Astrocyte (in vitro differentiated cells and primary cell): ENCODE data around the gene GAB2. TPM values are rescaled to one million over a fixed set of nuclear protein-coding genes. Genes with fewer than 3 reads are reported as not detected.

Source experiments
- DNase-seq: peaks from one replicate; pipeline ENCODE4 v3.0.0-alpha.2; 2010; ENCODE audit warnings: low read depth
- FAIRE-seq: peaks from 2 replicates; lab custom pipeline; 2011; peaks lifted over from hg19 to GRCh38; lab: Jason Lieb, UNC
- H2AFZ ChIP-seq: 2 replicates; pipeline ENCODE4 v1.6.0; 2012; ENCODE audit warnings: low read depth, low read length, inconsistent platforms
- H3K27ac ChIP-seq: 2 replicates; pipeline ENCODE4 v1.5.1; 2011; ENCODE audit warnings: low read depth, low read length, inconsistent platforms
- H3K27me3 ChIP-seq: 2 replicates; pipeline ENCODE4 v1.6.0; 2011; ENCODE audit warnings: low read length, inconsistent platforms; ENCODE audit not compliant: insufficient read depth
- H3K36me3 ChIP-seq: 2 replicates; pipeline ENCODE4 v1.5.1; 2011; ENCODE audit warnings: low read length, inconsistent platforms; ENCODE audit not compliant: insufficient read depth
- H3K4me1 ChIP-seq: 2 replicates; pipeline ENCODE4 v1.5.1; 2011; ENCODE audit warnings: low read length, inconsistent platforms; ENCODE audit not compliant: insufficient read depth
- H3K4me2 ChIP-seq: 2 replicates; pipeline ENCODE4 v1.6.0; 2012; ENCODE audit warnings: low read length, inconsistent platforms
- H3K4me3 ChIP-seq: 2 replicates; pipeline ENCODE4 v1.5.1; 2011; ENCODE audit warnings: low read depth, mild to moderate bottlenecking, low read length, inconsistent platforms; ENCODE audit not compliant: insufficient read depth
- H3K79me2 ChIP-seq: 2 replicates; pipeline ENCODE4 v1.6.0; 2012; ENCODE audit warnings: mild to moderate bottlenecking, low read length, inconsistent platforms; ENCODE audit not compliant: insufficient read depth
- H3K9ac ChIP-seq: 2 replicates; pipeline ENCODE4 v1.6.0; 2012; ENCODE audit warnings: mild to moderate bottlenecking, low read length, inconsistent platforms
- H3K9me3 ChIP-seq: 2 replicates; pipeline ENCODE4 v1.5.1; 2012; ENCODE audit warnings: low read depth, mild to moderate bottlenecking, low read length, inconsistent platforms; ENCODE audit not compliant: insufficient read depth
- H4K20me1 ChIP-seq: 2 replicates; pipeline ENCODE4 v1.6.0; 2012; ENCODE audit warnings: low read length, inconsistent platforms; ENCODE audit not compliant: insufficient read depth
- H3K27ac Mint-ChIP-seq: one replicate; pipeline ENCODE4 v1.8.0; 2021; ENCODE audit warnings: mild to moderate bottlenecking, mixed read lengths; ENCODE audit not compliant: unreplicated experiment
- H3K27me3 Mint-ChIP-seq: one replicate; pipeline ENCODE4 v1.8.0; 2021; ENCODE audit warnings: low read depth, mixed read lengths; ENCODE audit not compliant: unreplicated experiment
- H3K36me3 Mint-ChIP-seq: one replicate; pipeline ENCODE4 v1.8.0; 2021; ENCODE audit warnings: low read depth, mixed read lengths; ENCODE audit not compliant: unreplicated experiment
- H3K4me1 Mint-ChIP-seq: one replicate; pipeline ENCODE4 v1.8.0; 2021; ENCODE audit warnings: low read depth, mixed read lengths; ENCODE audit not compliant: unreplicated experiment
- H3K4me3 Mint-ChIP-seq: one replicate; pipeline ENCODE4 v1.8.0; 2021; ENCODE audit warnings: mild to moderate bottlenecking, moderate library complexity, mixed read lengths; ENCODE audit not compliant: unreplicated experiment
- H3K9me3 Mint-ChIP-seq: one replicate; pipeline ENCODE4 v1.8.0; 2021; ENCODE audit warnings: mild to moderate bottlenecking, mixed read lengths; ENCODE audit not compliant: unreplicated experiment
- EZH2 ChIP-seq: IDR thresholded peaks from 2 replicates; pipeline ENCODE4 v1.6.1; 2012; ENCODE audit warnings: mild to moderate bottlenecking, low read length, inconsistent platforms; ENCODE audit not compliant: insufficient read depth
- total RNA-seq: library from RNA; stranded (reverse); gene quantifications from 2 replicates; pipeline ENCODE4 v1.2.1, GENCODE V29; 2021
- TF ChIP-seq, protein P1 (sequence below): IDR thresholded peaks from 2 replicates; pipeline ENCODE4 v1.5.1; 2011; ENCODE audit warnings: low read depth, mild to moderate bottlenecking, inconsistent platforms, low read length, moderate library complexity; ENCODE audit not compliant: insufficient read depth

GAB2 gene
- total RNA-seq, 1 donor from 2014 or later = 18.2 TPM

DNA sequence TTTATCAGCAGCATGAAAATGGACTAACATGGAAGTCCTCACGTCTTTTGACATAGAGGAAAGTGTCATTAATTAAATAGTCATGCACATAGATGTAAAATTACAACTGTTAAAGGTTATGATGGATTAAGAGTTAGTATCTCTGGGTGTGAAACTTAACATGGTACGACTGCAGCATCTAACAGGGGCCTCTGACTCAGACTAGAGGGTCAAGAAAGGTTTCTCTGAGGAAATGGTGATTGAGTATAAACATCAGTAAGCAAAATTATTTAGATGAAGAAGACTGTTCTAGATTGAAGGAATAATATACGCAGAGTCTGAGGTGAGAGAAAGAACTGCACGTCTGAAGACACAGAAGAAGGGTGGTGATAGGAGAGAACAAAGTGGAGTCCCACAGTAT lies 42.1 kb upstream of the GAB2 start:
- Histone ChIP-seq H3K4me2 (no peak overlapping the region), H3K9me3 (no peaks in the 10 kb centered on the region), H3K79me2 (no peaks in the 10 kb centered on the region), H3K9ac (no peak overlapping the region), H3K27ac (no peak overlapping the region), H3K36me3 (no peaks in the 10 kb centered on the region), H3K4me3 (no peak overlapping the region), H3K4me1 (peaks cover 7% of the 10 kb centered on the region), H2AFZ (no peak overlapping the region), H3K27me3 (no peaks in the 10 kb centered on the region), H4K20me1 (no peaks in the 10 kb centered on the region)
- Mint-ChIP-seq H3K9me3 (no peaks in the 10 kb centered on the region), H3K27me3 (no peaks in the 10 kb centered on the region), H3K27ac (no peak overlapping the region), H3K4me3 (no peak overlapping the region), H3K36me3 (peaks cover 7% of the 10 kb centered on the region), H3K4me1 (peaks cover 5% of the 10 kb centered on the region)
- FAIRE-seq = no peak
- no peak for TF ChIP-seq EZH2
- TF ChIP-seq, protein P1, sequence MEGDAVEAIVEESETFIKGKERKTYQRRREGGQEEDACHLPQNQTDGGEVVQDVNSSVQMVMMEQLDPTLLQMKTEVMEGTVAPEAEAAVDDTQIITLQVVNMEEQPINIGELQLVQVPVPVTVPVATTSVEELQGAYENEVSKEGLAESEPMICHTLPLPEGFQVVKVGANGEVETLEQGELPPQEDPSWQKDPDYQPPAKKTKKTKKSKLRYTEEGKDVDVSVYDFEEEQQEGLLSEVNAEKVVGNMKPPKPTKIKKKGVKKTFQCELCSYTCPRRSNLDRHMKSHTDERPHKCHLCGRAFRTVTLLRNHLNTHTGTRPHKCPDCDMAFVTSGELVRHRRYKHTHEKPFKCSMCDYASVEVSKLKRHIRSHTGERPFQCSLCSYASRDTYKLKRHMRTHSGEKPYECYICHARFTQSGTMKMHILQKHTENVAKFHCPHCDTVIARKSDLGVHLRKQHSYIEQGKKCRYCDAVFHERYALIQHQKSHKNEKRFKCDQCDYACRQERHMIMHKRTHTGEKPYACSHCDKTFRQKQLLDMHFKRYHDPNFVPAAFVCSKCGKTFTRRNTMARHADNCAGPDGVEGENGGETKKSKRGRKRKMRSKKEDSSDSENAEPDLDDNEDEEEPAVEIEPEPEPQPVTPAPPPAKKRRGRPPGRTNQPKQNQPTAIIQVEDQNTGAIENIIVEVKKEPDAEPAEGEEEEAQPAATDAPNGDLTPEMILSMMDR = no peak
- no peak for DNase-seq

- Histone ChIP-seq H3K36me3 (no peaks in the 10 kb centered on the region), H2AFZ (no peak overlapping the region), H3K79me2 (no peaks in the 10 kb centered on the region), H3K4me2 (no peak overlapping the region), H3K9ac (no peak overlapping the region), H3K4me3 (no peak overlapping the region), H3K27me3 (no peaks in the 10 kb centered on the region), H4K20me1 (no peaks in the 10 kb centered on the region), H3K4me1 (peaks cover 7% of the 10 kb centered on the region), H3K27ac (no peak overlapping the region), H3K9me3 (no peaks in the 10 kb centered on the region)
- Mint-ChIP-seq H3K4me3 (no peak overlapping the region), H3K27me3 (no peaks in the 10 kb centered on the region), H3K9me3 (peaks cover 1% of the 10 kb centered on the region), H3K4me1 (peaks cover 15% of the 10 kb centered on the region), H3K36me3 (peaks cover 2% of the 10 kb centered on the region), H3K27ac (no peak overlapping the region)
- FAIRE-seq (no peak), DNase-seq (no peak)
- TF ChIP-seq, protein P1 = no peak
- no peak for TF ChIP-seq EZH2
Observed at GRCh38 chr11:78457448-78457847, 39.8 kb upstream of the GAB2 start.

GRCh38 chr11:78453140-78453935 lies 35.7 kb upstream of the GAB2 start:
- peak; percentile 47 for DNase-seq
- H3K36me3 Mint-ChIP-seq = no peaks in the 10 kb centered on the region

More at GRCh38 chr11:78453140-78453935, 35.7 kb upstream of the GAB2 start:
- Mint-ChIP-seq H3K4me1 (peaks cover 17% of the 10 kb centered on the region), H3K9me3 (peaks cover 1% of the 10 kb centered on the region), H3K4me3 (no peak overlapping the region), H3K27me3 (no peaks in the 10 kb centered on the region), H3K27ac (no peak overlapping the region)
- Histone ChIP-seq H3K27ac (no peak overlapping the region), H4K20me1 (no peaks in the 10 kb centered on the region), H3K27me3 (no peaks in the 10 kb centered on the region), H3K79me2 (no peaks in the 10 kb centered on the region), H3K4me1 (no peaks in the 10 kb centered on the region), H3K4me3 (no peak overlapping the region), H2AFZ (no peak overlapping the region), H3K36me3 (no peaks in the 10 kb centered on the region), H3K9me3 (no peaks in the 10 kb centered on the region), H3K4me2 (no peak overlapping the region), H3K9ac (no peak overlapping the region)
- no peak for FAIRE-seq
- TF ChIP-seq EZH2 = no peak
- TF ChIP-seq, protein P1 = no peak
